Stimulated activated naive B cell treated with anti-CD40 and anti-IgM and Interleukin-4, amounts not matched to agents 10 μg/mL and 1 μg/mL and 100 μg/mL, for 72 hours (primary cell): ENCODE data around the gene CTNNBIP1.

ENCODE experiments used
- ATAC-seq, 2 donors: fragments of 150-1000 bp; cut with Tn5 transposase; replicated peaks; 2 replicates each; pipeline ENCODE4 v1.10.0; 2021; ENCODE audit warnings: moderate library complexity in 1 of 2
- DNase-seq: peaks from one replicate; pipeline ENCODE4 v3.0.0; 2021
- H3K27ac Mint-ChIP-seq: one replicate; pipeline ENCODE4 v1.8.0; 2022; ENCODE audit warnings: mild to moderate bottlenecking, mixed read lengths
- H3K27me3 Mint-ChIP-seq, 2 donors: one replicate each; pipeline ENCODE4 v1.8.0; 2022; ENCODE audit warnings: mixed read lengths in 2 of 2
- H3K36me3 Mint-ChIP-seq, 2 donors: one replicate each; pipeline ENCODE4 v1.8.0; 2022; ENCODE audit warnings: mixed read lengths in 2 of 2, mild to moderate bottlenecking in 1 of 2
- H3K4me1 Mint-ChIP-seq, 2 donors: one replicate each; pipeline ENCODE4 v1.8.0; 2022; ENCODE audit warnings: mixed read lengths in 2 of 2, mild to moderate bottlenecking in 1 of 2
- H3K4me3 Mint-ChIP-seq, 2 donors: one replicate each; pipeline ENCODE4 v1.8.0; 2022; ENCODE audit warnings: mild to moderate bottlenecking in 2 of 2, mixed read lengths in 2 of 2, moderate library complexity in 1 of 2
- H3K9me3 Mint-ChIP-seq, 2 donors: one replicate each; pipeline ENCODE4 v1.8.0; 2022; ENCODE audit warnings: mixed read lengths in 2 of 2, mild to moderate bottlenecking in 1 of 2

The CTNNBIP1 gene

DNA sequence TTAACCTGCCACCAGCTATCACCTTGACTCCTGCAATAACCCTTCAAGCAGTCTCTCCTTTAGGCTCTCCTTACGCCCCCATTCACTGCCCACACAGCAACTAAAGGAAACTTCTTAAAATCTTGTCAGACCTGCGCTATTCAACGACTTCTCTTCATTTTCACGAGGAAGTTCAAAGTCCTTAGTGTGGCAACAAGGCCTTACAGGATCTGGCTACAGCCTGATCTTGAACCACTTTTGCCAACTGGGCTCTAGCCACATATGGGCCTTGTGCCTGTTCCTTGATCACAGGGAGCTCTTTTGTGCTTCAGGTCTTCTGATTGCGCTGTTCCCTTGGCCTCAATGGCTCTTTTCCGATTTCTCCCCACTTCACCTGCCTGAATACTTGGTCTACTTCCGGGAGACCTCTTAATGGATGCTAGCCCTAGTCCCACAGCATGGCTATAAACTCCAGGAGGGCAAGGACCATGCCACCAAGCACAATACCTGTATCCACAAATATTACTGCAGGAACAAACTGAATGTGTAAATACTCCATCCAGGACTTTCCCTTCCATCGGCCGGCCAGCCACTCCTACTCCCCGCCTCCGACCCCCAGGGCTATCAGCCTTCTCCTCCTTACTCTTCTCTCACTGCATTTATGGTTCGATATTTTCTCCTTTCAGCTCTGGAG, 2.3 kb upstream of the CTNNBIP1 start:
- Mint-ChIP-seq H3K4me3 (peak overlapping the region in 1 of 2 donors; percentile 5), H3K4me1 (peaks cover 14 to 33% of the 10 kb centered on the region in 2 donors), H3K36me3 (no peaks in the 10 kb centered on the region), H3K27ac (peak overlapping the region; percentile 7), H3K27me3 (no peaks in the 10 kb centered on the region), H3K9me3 (no peaks in the 10 kb centered on the region)
- no peak for DNase-seq
- ATAC-seq, result no peak

DNA sequence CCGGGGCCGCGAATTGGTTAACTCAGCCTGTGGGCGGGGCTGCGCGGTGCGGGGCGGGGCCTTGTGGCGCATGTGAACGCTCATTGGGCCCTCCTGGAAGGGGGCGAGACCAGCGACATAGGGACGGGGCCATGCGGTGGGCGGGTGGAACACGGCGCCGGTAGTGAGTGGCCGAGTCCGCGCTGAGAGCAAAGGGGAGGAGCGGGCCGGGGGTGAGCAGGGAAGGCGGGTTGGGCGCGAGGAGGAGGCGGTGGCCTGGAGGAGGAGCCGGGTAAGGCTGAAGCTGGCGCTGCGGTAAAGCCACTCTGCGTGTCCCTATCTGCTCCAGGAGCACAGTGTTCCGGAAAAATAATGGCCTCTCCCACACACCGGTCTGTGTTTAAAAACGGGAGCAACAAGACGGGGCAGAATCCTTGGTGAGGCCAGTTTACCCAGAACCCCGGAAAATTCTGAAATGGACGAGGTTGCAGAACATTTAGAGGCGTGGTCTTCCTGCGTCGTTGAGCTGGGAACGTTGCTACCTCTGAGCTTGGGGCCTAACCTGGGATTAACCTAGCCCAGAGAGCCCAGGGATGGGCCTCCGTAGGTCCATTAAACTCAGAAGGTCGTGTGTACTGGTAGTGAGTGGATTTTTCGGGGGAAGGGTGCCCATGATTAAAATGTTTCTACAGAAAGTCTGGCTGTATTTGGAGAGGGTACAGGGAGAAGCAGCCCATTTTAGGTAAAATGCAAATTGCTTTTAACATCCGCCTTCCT, 532 bp upstream of the CTNNBIP1 start:
- Mint-ChIP-seq H3K4me1 (peaks cover 16 to 33% of the 10 kb centered on the region in 2 donors), H3K27me3 (no peaks in the 10 kb centered on the region), H3K4me3 (peak overlapping the region; percentile 94 to 97), H3K27ac (peak overlapping the region; percentile 98), H3K36me3 (no peaks in the 10 kb centered on the region), H3K9me3 (no peaks in the 10 kb centered on the region)
- ATAC-seq (peak; percentile 95 to 96), DNase-seq (peak; percentile 100)

DNA sequence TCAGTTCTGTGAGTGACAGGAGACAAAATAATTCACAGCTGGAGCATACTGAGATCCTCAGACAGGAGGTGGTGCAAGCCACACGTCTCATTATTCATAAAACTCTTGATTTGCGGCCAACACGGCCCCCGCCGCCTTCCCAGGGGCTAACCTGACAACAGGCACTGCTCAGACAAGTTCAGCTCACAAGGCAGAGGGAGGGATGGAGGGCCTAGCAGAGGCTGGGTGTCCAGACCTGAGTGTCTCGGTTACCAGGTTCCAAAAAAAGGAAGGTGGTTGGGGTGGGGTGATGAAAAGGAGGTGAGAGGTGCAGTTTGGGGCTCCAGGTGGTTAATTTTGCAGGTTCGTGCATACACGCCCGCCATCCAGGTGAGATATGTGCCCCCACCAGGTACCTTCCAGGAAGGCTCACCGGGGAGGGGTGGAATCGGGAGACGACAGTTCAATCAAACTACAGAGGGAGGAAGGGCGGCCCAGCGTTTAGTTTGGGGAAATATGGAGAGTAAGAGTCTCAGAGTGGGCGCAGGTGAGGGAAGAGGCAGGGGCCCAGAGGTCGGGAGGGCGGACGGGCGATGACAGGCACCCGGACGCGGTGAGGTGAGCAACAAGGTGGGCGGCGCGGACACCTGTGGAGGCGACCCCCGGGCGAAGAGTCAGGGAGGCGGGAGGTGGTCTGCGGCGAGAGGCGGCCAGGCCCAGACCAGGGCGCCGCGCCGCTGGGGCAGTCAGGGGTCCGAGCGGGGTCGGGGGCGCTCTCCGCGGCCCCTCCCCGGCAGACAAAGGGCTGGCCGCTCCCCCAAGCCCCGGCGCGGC, 629 bp downstream of the CTNNBIP1 start:
- Mint-ChIP-seq H3K4me1 (peaks cover 21 to 39% of the 10 kb centered on the region in 2 donors), H3K27ac (peak overlapping the region; percentile 85), H3K9me3 (no peaks in the 10 kb centered on the region), H3K4me3 (peak overlapping the region; percentile 88), H3K36me3 (no peaks in the 10 kb centered on the region), H3K27me3 (no peaks in the 10 kb centered on the region)
- DNase-seq (peak; percentile 13), ATAC-seq (no peak)

DNA sequence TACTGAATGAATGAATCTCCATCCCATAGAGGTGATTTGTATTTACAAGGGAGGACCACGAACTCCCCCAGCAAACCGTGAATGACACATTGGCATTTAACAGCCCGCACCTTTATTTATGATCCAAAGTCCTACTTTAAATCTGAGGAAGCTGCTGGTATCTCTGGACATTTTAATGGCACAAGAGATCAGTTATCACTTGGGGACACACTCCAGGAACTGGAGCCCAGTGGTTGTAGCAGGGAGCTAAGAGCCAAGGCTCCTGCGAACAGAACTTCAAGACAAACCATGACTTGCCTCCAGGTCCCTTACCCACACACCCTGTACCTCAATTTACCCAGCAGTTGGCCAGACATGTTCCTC, 1.2 kb downstream of the CTNNBIP1 start:
- ATAC-seq, result no peak
- Mint-ChIP-seq H3K9me3 (no peaks in the 10 kb centered on the region), H3K4me1 (peaks cover 21 to 39% of the 10 kb centered on the region in 2 donors)

DNA sequence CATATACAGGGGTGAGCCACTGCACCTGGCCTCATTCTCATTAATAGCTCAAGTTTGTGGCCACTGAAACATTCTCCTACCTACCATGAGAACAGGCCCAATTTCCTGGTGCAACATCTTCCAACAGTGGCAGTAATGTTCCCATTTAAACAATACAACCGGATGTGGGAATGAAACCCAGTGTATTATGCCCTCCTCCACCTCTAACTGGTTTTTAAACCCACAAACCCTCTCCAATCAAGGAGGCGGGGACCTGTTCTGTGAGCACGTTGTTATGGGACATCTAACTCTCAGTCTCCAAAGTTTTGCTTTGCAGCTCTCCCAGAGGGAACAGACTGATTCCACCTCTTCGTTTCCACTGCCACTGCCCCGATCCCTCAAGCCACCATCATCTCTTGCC, 2.6 kb downstream of the CTNNBIP1 start:
- Mint-ChIP-seq H3K27ac (no peak overlapping the region), H3K9me3 (no peaks in the 10 kb centered on the region), H3K27me3 (no peaks in the 10 kb centered on the region), H3K4me3 (no peak overlapping the region), H3K4me1 (peaks cover 21 to 39% of the 10 kb centered on the region in 2 donors), H3K36me3 (no peaks in the 10 kb centered on the region)
- ATAC-seq (no peak), DNase-seq (no peak)

More for the DNA sequence above, 1.2 kb downstream of the CTNNBIP1 start:
- Mint-ChIP-seq H3K27me3 (no peaks in the 10 kb centered on the region), H3K27ac (peak overlapping the region; percentile 85), H3K36me3 (no peaks in the 10 kb centered on the region), H3K4me3 (peak overlapping the region; percentile 88)
- no peak for DNase-seq

DNA sequence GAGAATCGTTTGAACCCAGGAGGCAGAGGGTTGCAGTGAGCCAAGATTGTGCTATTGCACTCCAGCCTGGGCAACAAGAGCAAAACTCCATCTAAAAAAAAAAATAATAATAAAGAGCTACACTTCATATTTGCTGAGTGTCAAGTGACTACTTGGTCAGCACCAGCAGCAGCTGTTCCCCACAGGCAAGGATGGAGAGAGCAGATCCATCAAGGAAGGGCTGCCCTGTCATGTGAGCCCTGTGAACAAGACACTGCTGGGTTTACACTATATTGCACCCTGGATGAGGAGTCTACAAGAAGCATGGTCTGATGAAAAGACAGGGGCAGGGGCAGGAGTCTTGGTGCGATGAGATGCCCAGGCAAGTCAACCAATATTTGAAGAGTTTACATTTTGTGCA, 3.6 kb downstream of the CTNNBIP1 start:
- H3K4me1 Mint-ChIP-seq, result peaks cover 17 to 32% of the 10 kb centered on the region in 2 donors

DNA sequence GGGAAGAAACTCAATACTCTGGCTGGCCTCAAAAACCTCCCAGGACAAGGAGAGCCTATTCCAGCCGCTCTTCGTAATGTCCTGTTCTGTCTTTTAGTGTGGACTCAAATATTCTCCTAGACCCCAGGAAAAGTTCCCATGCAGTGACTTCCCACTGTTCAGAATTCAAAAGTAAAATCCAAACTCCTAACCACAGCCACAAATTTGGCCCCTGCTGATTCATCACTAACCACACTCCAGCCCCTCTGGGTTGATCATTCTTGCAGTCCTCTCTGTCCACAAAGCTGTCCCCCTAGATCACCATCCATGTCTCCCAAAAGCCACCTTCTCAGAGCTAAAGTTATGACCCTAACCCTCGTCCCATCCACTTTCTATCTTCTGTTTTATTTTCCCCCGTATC, 5.1 kb downstream of the CTNNBIP1 start:
- H3K27me3 Mint-ChIP-seq, result no peaks in the 10 kb centered on the region
- peaks cover 25 to 38% of the 10 kb centered on the region in 2 donors for H3K4me1 Mint-ChIP-seq
- ATAC-seq (no peak), DNase-seq (no peak)
- H3K36me3 Mint-ChIP-seq, result no peaks in the 10 kb centered on the region
- no peaks in the 10 kb centered on the region for H3K9me3 Mint-ChIP-seq
- no peak overlapping the region for H3K27ac Mint-ChIP-seq
- H3K4me3 Mint-ChIP-seq, result no peak overlapping the region

More for the DNA sequence above, 3.6 kb downstream of the CTNNBIP1 start:
- H3K9me3 Mint-ChIP-seq, result no peaks in the 10 kb centered on the region
- no peak for ATAC-seq
- H3K27ac Mint-ChIP-seq, result no peak overlapping the region
- no peaks in the 10 kb centered on the region for H3K36me3 Mint-ChIP-seq
- no peaks in the 10 kb centered on the region for H3K27me3 Mint-ChIP-seq
- no peak overlapping the region for H3K4me3 Mint-ChIP-seq
- DNase-seq, result no peak

DNA sequence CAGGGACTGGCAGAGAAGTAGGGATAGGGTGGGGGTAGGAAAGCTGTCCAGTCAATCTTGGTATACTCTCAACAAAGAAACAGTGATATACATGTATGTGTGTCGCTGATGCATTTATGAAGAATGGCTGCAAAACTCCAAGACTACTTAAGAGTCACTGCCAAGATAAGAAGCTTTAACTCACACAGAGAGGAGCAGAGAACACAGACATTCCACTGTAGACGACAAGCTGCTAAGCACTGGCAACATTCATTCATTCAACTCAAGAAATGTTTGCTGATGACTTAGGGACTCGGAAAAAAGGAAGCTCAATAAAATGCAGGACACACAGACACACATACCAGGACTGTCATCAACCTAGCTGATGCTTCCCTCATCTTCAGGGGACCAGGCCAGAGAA, 5.5 kb downstream of the CTNNBIP1 start:
- DNase-seq (no peak), ATAC-seq (no peak)
- Mint-ChIP-seq H3K27me3 (no peaks in the 10 kb centered on the region), H3K4me1 (peaks cover 25 to 42% of the 10 kb centered on the region in 2 donors), H3K27ac (no peak overlapping the region), H3K36me3 (no peaks in the 10 kb centered on the region), H3K4me3 (no peak overlapping the region), H3K9me3 (no peaks in the 10 kb centered on the region)

DNA sequence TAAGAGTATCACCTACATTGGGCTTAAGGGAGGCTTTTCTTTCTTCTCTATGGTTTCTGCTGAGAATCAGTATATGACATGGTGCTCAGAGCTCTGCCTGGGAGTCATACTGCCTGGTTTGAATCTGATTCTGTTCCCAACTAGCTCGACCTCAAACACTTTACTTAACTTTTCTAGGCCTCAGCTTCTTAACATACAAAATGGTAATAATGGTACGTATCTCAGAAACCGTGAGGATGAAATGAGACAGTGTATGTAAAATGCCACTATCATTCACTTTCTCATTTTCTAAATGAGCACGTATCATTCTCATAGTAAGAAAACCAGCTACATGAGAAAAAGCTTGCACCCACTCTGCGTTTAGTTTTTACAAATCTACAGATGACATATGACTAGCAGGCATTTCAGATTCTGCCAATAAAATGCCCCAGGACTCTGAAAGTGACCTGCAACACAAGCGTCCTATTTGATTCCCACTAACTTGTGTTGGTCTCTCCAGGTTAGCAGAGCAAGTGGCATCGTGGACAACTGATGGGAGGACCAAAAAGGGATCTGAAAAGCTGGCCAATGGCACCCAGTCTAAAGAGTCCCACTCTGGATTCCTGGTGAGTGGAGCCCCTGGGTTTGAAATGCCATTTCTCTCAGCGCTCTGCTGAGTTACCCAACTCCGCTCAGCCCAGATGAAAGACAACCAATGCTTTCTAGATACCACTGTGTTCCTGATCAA, 6.1 kb downstream of the CTNNBIP1 start:
- DNase-seq (no peak), ATAC-seq (no peak)
- Mint-ChIP-seq H3K36me3 (no peaks in the 10 kb centered on the region), H3K4me1 (peaks cover 21 to 37% of the 10 kb centered on the region in 2 donors), H3K27ac (no peak overlapping the region), H3K27me3 (no peaks in the 10 kb centered on the region), H3K4me3 (no peak overlapping the region), H3K9me3 (no peaks in the 10 kb centered on the region)

DNA sequence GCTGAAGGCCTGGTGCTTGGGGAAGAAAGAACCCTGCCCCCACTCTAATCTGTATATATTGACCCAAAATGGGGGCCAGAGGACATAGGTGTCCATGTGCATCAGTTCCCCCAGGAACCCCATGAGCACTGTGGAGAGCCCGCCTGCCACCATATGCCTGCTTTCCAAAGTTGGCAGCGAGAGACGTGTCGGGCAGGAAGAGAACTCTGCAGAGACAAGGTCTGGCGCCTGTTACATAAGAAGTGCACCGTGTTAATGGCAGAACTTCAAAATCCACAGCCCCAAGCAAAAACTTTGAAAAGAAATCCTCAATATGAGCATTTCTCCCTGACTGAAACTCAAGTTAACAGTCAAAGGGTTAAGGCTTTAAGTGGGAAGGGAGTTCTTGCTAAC, 8.0 kb downstream of the CTNNBIP1 start:
- Mint-ChIP-seq H3K36me3 (no peaks in the 10 kb centered on the region), H3K4me1 (peaks cover 18 to 26% of the 10 kb centered on the region in 2 donors), H3K27ac (no peak overlapping the region), H3K27me3 (no peaks in the 10 kb centered on the region), H3K4me3 (no peak overlapping the region), H3K9me3 (no peaks in the 10 kb centered on the region)
- no peak for ATAC-seq
- no peak for DNase-seq

DNA sequence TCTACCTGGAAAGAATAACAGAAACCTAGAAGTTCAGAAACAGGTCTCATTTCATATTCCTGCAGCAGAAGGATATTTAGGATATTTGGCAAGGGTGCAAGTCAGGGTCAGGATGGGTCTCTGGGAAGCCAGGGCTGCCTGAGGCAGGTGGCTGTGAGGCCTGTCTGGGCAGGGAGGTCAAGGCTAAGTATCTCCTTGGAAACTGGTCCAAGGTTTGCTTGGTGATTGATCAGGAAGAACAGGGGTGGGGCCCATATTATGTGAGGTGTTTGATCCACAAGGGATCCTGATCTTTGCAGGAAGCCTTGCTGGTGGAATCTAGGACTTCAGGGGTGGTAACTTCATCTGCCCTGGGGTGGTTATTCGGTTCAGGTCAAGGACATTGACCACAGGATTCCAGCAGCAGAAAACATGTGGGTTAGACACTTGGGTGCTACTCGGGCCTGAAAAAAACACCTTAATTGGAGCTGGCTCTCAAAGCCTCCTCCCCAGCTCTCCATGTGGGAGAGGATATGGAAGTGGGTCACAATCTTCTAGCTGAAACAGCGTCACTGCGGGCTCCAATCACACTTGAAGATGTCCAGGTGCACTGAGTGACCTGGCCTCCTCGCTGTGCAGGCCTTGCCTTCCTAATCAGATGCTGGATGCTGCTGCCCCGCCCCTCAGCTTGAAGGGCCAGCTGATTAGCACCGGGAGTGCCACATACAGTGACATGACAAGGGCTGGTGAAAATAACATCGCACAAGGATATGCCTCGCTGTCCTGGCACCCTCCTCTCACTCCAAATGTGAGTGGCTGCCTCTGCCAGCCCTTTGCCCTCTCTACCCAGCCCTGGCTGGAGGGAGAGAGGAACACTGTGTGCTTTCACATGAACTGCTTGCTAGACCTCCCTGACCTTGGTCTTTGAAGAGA, 8.7 kb downstream of the CTNNBIP1 start:
- Mint-ChIP-seq H3K4me3 (peak overlapping the region in 1 of 2 donors; percentile 81), H3K36me3 (no peaks in the 10 kb centered on the region), H3K4me1 (peaks cover 18 to 26% of the 10 kb centered on the region in 2 donors), H3K27ac (peak overlapping the region; percentile 93), H3K9me3 (no peaks in the 10 kb centered on the region), H3K27me3 (no peaks in the 10 kb centered on the region)
- DNase-seq (no peak), ATAC-seq (no peak)

DNA sequence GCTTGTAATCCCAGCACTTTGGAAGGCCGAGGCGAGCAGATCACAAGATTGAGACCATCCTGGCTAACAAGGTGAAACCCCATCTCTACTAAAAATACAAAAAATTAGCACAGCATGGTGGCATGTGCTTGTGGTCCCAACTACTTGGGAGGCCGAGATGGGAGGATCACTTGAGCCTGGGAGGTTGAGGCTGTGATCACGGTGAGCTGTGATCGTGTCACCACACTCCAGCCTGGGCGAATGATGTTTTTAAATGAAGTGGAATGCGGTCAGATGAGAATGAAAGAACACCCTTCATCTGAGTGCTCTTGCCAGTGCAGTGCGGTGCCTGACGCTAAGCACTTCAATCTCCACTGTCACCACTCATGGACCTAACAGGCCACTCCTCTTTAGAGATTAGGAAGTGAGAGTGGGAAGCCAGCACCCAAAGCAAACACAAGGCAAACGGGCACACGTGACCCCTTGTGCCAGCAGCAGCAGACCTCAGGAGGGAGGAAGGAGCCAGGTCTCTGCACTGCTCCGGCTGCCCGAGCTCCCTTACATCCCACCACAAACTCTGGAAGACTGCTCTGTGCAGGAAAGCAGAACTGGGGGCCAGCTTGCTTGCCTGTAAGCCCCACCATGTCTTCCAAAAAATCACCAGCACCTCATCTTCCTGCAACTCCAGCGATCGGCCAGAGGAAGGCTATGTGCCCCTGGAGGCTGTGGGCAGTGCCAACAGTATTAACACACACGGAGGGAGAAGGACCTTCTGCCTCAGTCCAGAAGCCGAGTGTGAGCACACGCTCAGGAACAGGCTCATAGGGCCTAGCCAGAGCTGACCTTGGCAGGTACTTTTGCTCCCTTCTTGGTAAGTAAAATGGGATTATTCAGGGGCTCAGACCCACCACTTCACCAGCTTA, 9.7 kb downstream of the CTNNBIP1 start:
- Mint-ChIP-seq H3K4me3 (peak overlapping the region; percentile 81), H3K27me3 (no peaks in the 10 kb centered on the region)

More for the DNA sequence above, 9.7 kb downstream of the CTNNBIP1 start:
- peak; percentile 47 for DNase-seq
- Mint-ChIP-seq H3K9me3 (no peaks in the 10 kb centered on the region), H3K27ac (peak overlapping the region; percentile 93), H3K4me1 (peaks cover 16 to 26% of the 10 kb centered on the region in 2 donors), H3K36me3 (no peaks in the 10 kb centered on the region)
- ATAC-seq, result peak; percentile 98
